HCT116 (cell line): Measurements from ENCODE around the gene RAP1GAP2. TPM values are rescaled to one million over a fixed set of nuclear protein-coding genes. Genes with fewer than 3 reads are reported as not detected.

Experiments
- ATAC-seq: fragments of 200-7000 bp; cut with Tn5 transposase; 2 replicates; pipeline ENCODE4 v1.9.1; 2020; ENCODE audit warnings: mild to moderate bottlenecking, moderate library complexity
- BruUV-seq: library from RNA; stranded (reverse); fragments of 400-500 nt; replicated peaks from 2 replicates; lab custom pipeline; 2021; lab: Mats Ljungman, UMichigan
- CTCF ChIA-PET: fragments of 300-600 bp; sonication (Branson Sonifier 250); formaldehyde crosslinking; loops from one replicate; lab custom pipeline; 2021; ENCODE audit warnings: antibody characterized with exemption; lab: Charles Lee
- POLR2A ChIA-PET: fragments of 300-600, 350-600 bp; sonication (Branson Sonifier 250); formaldehyde crosslinking; loops from one replicate; lab custom pipeline; 2021; ENCODE audit warnings: antibody characterized with exemption; lab: Charles Lee
- RAD21 ChIA-PET, 2 experiments: fragments of 300-600 bp; sonication (Branson Sonifier 250); formaldehyde crosslinking; loops; one replicate each; lab custom pipeline; 2023; ENCODE audit warnings: low total read pairs in 2 of 2; ENCODE audit not compliant: uncharacterized antibody in 2 of 2, unreplicated experiment in 2 of 2, low non-redundant PET in 1 of 2; lab: Charles Lee
- DNase-seq: peaks from one replicate; pipeline ENCODE4 v3.0.0-alpha.2; 2010; ENCODE audit warnings: low read depth, low spot score
- H2AFZ ChIP-seq: fragments of 200-600 bp; shearing (Covaris generic), sonication (generic); 2 replicates; pipeline ENCODE4 v1.6.1; 2017; ENCODE audit warnings: low read depth, mixed run types, mixed read lengths, antibody characterized with exemption, low read length; ENCODE audit not compliant: poor library complexity, severe bottlenecking
- H3K27ac ChIP-seq: 2 replicates; pipeline ENCODE4 v1.5.1; 2012; ENCODE audit warnings: low read depth, low read length
- H3K27me3 ChIP-seq: fragments of 200-600 bp; sonication (generic); 2 replicates; pipeline ENCODE4 v1.6.1; 2016; ENCODE audit warnings: mixed run types, low read length, mixed read lengths; ENCODE audit not compliant: insufficient read depth
- H3K36me3 ChIP-seq, 2 experiments: fragments of 200-500 bp in 1 of 2; fragments of 200-600 bp in 1 of 2; sonication (Bioruptor generic) in 1 of 2; sonication (generic) in 1 of 2; 2 replicates each; pipeline versions ENCODE4 v1.5.1 to v1.6.1; 2014 to 2016; ENCODE audit warnings: low read length in 2 of 2, inconsistent platforms in 1 of 2, mixed read lengths in 1 of 2, mixed run types in 1 of 2; ENCODE audit not compliant: insufficient read depth in 2 of 2, control insufficient read depth in 1 of 2
- H3K4me1 ChIP-seq, 2 experiments: fragments of 200-600 bp in 1 of 2; sonication (generic) in 1 of 2; 2 replicates each; pipeline versions ENCODE4 v1.5.1 to v1.6.1; 2012 to 2017; ENCODE audit warnings: low read length in 2 of 2, inconsistent platforms in 1 of 2, mild to moderate bottlenecking in 1 of 2, mixed read lengths in 1 of 2, mixed run types in 1 of 2, moderate library complexity in 1 of 2; ENCODE audit not compliant: insufficient read depth in 2 of 2, control insufficient read depth in 1 of 2
- H3K4me2 ChIP-seq: fragments of 200-600 bp; sonication (generic); 2 replicates; pipeline ENCODE4 v1.6.1; 2017; ENCODE audit warnings: mixed run types, low read length, mixed read lengths
- H3K4me3 ChIP-seq, 2 experiments: fragments of 200-600 bp in 1 of 2; sonication (generic) in 1 of 2; replicated peaks in 1 of 2; 2 replicates each; pipeline ENCODE4 v1.5.1; 2011 to 2016; ENCODE audit warnings: low read length in 2 of 2, control low read depth in 1 of 2, low read depth in 1 of 2, mild to moderate bottlenecking in 1 of 2, mixed read lengths in 1 of 2, mixed run types in 1 of 2
- H3K79me2 ChIP-seq: fragments of 200-600 bp; sonication (generic); 2 replicates; pipeline ENCODE4 v1.6.1; 2017; ENCODE audit warnings: mild to moderate bottlenecking, mixed run types, low read length, moderate library complexity, mixed read lengths; ENCODE audit not compliant: insufficient read depth
- H3K9ac ChIP-seq: fragments of 200-600 bp; sonication (generic); 2 replicates; pipeline ENCODE4 v1.6.1; 2016; ENCODE audit warnings: low read length, mixed read lengths
- H3K9me2 ChIP-seq: fragments of 200-600 bp; sonication (generic), shearing (Covaris generic); 2 replicates; pipeline ENCODE4 v1.6.1; 2017; ENCODE audit warnings: mixed run types, mild to moderate bottlenecking, moderate library complexity; ENCODE audit not compliant: insufficient read depth
- H3K9me3 ChIP-seq, 2 experiments: fragments of 200-500 bp in 1 of 2; fragments of 200-600 bp in 1 of 2; sonication (Bioruptor generic) in 1 of 2; sonication (generic) in 1 of 2; 2 replicates each; pipeline ENCODE4 v1.6.1; 2014 to 2017; ENCODE audit warnings: low read length in 2 of 2, mixed read lengths in 2 of 2, inconsistent platforms in 1 of 2, low read depth in 1 of 2, mild to moderate bottlenecking in 1 of 2, mixed run types in 1 of 2, moderate library complexity in 1 of 2; ENCODE audit not compliant: control insufficient read depth in 1 of 2, insufficient read depth in 1 of 2
- H4K20me1 ChIP-seq: fragments of 200-600 bp; sonication (generic), shearing (Covaris generic); 2 replicates; pipeline ENCODE4 v1.6.1; 2017; ENCODE audit warnings: mixed run types, mild to moderate bottlenecking, moderate library complexity; ENCODE audit not compliant: insufficient read depth
- CBX3 ChIP-seq: IDR thresholded peaks from 2 replicates; pipeline ENCODE4 v1.6.1; 2012; ENCODE audit warnings: low read depth
- CTCF ChIP-seq, 3 experiments: fragments of 200-600 bp in 1 of 3; sonication (generic) in 1 of 3; IDR thresholded peaks in 2 of 3; conservative IDR thresholded peaks in 1 of 3; 2 replicates each; pipeline ENCODE4 v1.5.1; 2012 to 2017; ENCODE audit warnings: low read depth in 2 of 3, low read length in 2 of 3, antibody characterized with exemption in 1 of 3, borderline replicate concordance in 1 of 3, control low read depth in 1 of 3, mild to moderate bottlenecking in 1 of 3, mixed read lengths in 1 of 3, mixed run types in 1 of 3, moderate library complexity in 1 of 3; ENCODE audit not compliant: insufficient read depth in 1 of 3
- EZH2phosphoT487 ChIP-seq: fragments of 200-600 bp; IDR thresholded peaks from 2 replicates; pipeline ENCODE4 v1.6.1; 2018; ENCODE audit warnings: antibody characterized with exemption, borderline replicate concordance
- RAD21 ChIP-seq: IDR thresholded peaks from 2 replicates; pipeline ENCODE4 v1.6.1; 2012; ENCODE audit warnings: low read depth, mild to moderate bottlenecking
- SRF ChIP-seq: IDR thresholded peaks from 2 replicates; pipeline ENCODE4 v1.6.1; 2012; ENCODE audit warnings: low read depth
- YY1 ChIP-seq: IDR thresholded peaks from 2 replicates; pipeline ENCODE4 v1.6.1; 2011; ENCODE audit warnings: low read length, low read depth, moderate library complexity, mild to moderate bottlenecking; ENCODE audit not compliant: insufficient replicate concordance; ENCODE audit errors: extremely low read depth
- intact Hi-C: fragments of 100-400 bp; cut with micrococcal nuclease; formaldehyde crosslinking; loops from 2 replicates; pipeline ENCODE4 v1.10.0; 2022
- total RNA-seq: library from RNA; stranded (reverse); gene quantifications from one replicate; pipeline ENCODE4 v1.2.1, GENCODE V29; 2021; ENCODE audit not compliant: unreplicated experiment
- TF ChIP-seq, protein P1 (sequence below): IDR thresholded peaks from 2 replicates; pipeline ENCODE4 v1.6.1; 2012
- TF ChIP-seq, protein P2 (sequence below): IDR thresholded peaks from 2 replicates; pipeline ENCODE4 v1.6.1; 2012; ENCODE audit warnings: low read depth
- TF ChIP-seq, protein P3 (sequence below): IDR thresholded peaks from 2 replicates; pipeline ENCODE4 v1.6.1; 2012

Gene RAP1GAP2
- total RNA-seq, 1 experiment from 2014 or later = 54.6 TPM

DNA sequence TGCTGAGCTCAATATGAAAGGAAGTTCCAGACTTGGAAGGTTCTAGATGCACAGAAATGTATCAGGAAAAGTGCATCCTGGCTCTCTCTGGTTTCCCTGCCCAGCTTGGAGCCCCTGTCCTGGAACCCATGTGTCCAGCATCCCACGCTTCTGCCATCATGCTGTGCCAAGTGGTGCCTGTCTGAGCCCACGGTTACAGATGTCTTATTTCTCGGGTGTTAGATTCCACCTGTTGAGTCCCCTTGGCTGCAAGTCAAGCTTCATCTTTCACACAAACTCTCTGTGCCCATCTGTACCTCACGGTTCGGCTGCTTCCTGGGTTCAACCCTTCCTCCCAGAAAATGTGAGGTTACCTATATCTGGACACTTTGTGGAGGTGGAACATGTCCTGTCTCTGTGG lies 244.6 kb downstream of the RAP1GAP2 start:
- no peaks in the 10 kb centered on the region for H3K9me2 ChIP-seq
- H3K9me3 ChIP-seq = peaks cover 5 to 17% of the 10 kb centered on the region in 2 experiments; a peak in 2 of 4 replicates
- H3K4me2 ChIP-seq = no peak overlapping the region
- ChIA-PET POLR2A (interaction anchor here (0.6 kb wide), 1 partner anchor 420 kb away, joined by 3 read pairs; no protein-coding TSS in a partner anchor), RAD21 (no interaction called here), CTCF (no interaction called here)
- intact Hi-C loops = loop anchor here (10.0 kb wide), 1 partner anchor 494 kb away; no protein-coding TSS in a partner anchor
- H3K4me3 ChIP-seq = no peak overlapping the region
- no peak for DNase-seq
- no peak overlapping the region for H3K27ac ChIP-seq
- H3K4me1 ChIP-seq = no peaks in the 10 kb centered on the region
- no peak overlapping the region for H2AFZ ChIP-seq
- no TSS peak for BruUV-seq
- H3K9ac ChIP-seq = no peak overlapping the region
- H3K79me2 ChIP-seq = no peaks in the 10 kb centered on the region
- no peaks in the 10 kb centered on the region for H3K27me3 ChIP-seq
- no peaks in the 10 kb centered on the region for H3K36me3 ChIP-seq
- ATAC-seq = no peak
- TF ChIP-seq, protein P1, sequence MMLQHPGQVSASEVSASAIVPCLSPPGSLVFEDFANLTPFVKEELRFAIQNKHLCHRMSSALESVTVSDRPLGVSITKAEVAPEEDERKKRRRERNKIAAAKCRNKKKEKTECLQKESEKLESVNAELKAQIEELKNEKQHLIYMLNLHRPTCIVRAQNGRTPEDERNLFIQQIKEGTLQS = no peak
- TF ChIP-seq SRF (no peak), CBX3 (no peak), RAD21 (no peak), EZH2phosphoT487 (no peak), CTCF (IDR thresholded peaks at IDR 0.05 in 2 of 3, conservative IDR thresholded peaks at IDR 0.05 in 1 of 3; ENCODE audit: borderline replicate concordance in 1 of 3, insufficient read depth in 1 of 3, low read depth in 2 of 3, low read length in 2 of 3) (no peak), YY1 (no peak)
- TF ChIP-seq, protein P2, sequence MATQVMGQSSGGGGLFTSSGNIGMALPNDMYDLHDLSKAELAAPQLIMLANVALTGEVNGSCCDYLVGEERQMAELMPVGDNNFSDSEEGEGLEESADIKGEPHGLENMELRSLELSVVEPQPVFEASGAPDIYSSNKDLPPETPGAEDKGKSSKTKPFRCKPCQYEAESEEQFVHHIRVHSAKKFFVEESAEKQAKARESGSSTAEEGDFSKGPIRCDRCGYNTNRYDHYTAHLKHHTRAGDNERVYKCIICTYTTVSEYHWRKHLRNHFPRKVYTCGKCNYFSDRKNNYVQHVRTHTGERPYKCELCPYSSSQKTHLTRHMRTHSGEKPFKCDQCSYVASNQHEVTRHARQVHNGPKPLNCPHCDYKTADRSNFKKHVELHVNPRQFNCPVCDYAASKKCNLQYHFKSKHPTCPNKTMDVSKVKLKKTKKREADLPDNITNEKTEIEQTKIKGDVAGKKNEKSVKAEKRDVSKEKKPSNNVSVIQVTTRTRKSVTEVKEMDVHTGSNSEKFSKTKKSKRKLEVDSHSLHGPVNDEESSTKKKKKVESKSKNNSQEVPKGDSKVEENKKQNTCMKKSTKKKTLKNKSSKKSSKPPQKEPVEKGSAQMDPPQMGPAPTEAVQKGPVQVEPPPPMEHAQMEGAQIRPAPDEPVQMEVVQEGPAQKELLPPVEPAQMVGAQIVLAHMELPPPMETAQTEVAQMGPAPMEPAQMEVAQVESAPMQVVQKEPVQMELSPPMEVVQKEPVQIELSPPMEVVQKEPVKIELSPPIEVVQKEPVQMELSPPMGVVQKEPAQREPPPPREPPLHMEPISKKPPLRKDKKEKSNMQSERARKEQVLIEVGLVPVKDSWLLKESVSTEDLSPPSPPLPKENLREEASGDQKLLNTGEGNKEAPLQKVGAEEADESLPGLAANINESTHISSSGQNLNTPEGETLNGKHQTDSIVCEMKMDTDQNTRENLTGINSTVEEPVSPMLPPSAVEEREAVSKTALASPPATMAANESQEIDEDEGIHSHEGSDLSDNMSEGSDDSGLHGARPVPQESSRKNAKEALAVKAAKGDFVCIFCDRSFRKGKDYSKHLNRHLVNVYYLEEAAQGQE = no peak
- TF ChIP-seq, protein P3, sequence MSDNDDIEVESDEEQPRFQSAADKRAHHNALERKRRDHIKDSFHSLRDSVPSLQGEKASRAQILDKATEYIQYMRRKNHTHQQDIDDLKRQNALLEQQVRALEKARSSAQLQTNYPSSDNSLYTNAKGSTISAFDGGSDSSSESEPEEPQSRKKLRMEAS = no peak
- no peaks in the 10 kb centered on the region for H4K20me1 ChIP-seq
